ENCODE data around the gene OSBPL9. TPM values are rescaled to one million over a fixed set of nuclear protein-coding genes. Genes with fewer than 3 reads are reported as not detected.
A peak's percentile ranks its signal among the peaks of the same experiment; 100 is the strongest.

OSBPL9 gene
- total RNA-seq, 1 experiment from 2014 or later, result 75.0 TPM

- no peak for DNase-seq (ENCODE audit: low read depth)
- in situ Hi-C loops (cut with HindIII; ENCODE audit: low pct_unique_long_range_greater_than_20kb, low sequenced_read_pairs), result no loop called here
Observed at GRCh38 chr1:51738681-51739080, 121.8 kb downstream of the OSBPL9 start.

GRCh38 chr1:51740652-51741051 is 123.8 kb downstream of the OSBPL9 start:
- DNase-seq (ENCODE audit: low read depth), result no peak
- in situ Hi-C loops (cut with HindIII; ENCODE audit: low pct_unique_long_range_greater_than_20kb, low sequenced_read_pairs), result no loop called here

DNA sequence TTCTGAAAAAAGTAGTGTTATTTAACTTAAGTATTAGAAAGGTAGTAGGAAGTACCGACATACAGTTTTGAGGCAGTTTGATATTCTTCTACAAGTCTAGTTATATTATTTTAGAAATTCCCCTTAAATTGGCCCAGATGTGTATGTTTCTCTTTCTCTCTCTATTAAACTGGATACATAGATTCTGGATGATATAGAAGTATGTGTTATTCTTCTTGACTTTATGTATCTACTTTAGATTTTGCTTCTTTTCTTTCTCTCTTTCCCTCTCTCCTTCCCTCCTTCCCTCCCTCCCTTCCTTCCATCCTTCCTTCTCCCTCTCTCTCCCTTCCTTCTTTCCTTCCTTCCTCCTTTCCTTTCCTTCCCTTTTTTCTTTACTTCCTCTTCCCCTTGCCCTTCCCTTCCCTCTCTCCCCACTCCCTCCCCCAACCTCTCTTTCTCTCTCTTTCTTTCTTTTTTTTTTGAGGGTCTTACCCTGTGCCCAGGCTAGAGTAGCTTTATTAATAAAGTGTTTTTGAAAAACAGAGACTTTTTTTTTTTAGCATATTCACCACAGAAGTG is 124.3 kb downstream of the OSBPL9 start:
- in situ Hi-C loops (cut with HindIII; ENCODE audit: low pct_unique_long_range_greater_than_20kb, low sequenced_read_pairs), result no loop called here
- DNase-seq (ENCODE audit: low read depth), result no peak

GRCh38 chr1:51744506-51745303 is 127.8 kb downstream of the OSBPL9 start:
- DNase-seq (ENCODE audit: low read depth), result no peak
- in situ Hi-C loops (cut with HindIII; ENCODE audit: low pct_unique_long_range_greater_than_20kb, low sequenced_read_pairs), result no loop called here

DNA sequence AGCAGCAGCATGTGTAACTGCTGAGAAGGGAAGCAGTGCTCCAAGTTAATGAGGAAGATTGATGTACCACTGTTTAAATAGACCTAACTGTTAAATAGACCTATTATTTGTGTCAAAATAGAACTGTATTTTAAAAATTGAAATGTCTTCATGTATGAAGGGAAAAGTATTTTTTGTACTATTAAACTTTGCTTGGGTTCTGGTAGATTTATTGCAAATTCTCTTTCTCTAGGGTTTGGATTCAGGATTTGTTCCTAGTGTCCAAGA is 128.3 kb downstream of the OSBPL9 start:
- in situ Hi-C loops (cut with HindIII; ENCODE audit: low pct_unique_long_range_greater_than_20kb, low sequenced_read_pairs), result no loop called here
- DNase-seq (ENCODE audit: low read depth), result no peak

DNA sequence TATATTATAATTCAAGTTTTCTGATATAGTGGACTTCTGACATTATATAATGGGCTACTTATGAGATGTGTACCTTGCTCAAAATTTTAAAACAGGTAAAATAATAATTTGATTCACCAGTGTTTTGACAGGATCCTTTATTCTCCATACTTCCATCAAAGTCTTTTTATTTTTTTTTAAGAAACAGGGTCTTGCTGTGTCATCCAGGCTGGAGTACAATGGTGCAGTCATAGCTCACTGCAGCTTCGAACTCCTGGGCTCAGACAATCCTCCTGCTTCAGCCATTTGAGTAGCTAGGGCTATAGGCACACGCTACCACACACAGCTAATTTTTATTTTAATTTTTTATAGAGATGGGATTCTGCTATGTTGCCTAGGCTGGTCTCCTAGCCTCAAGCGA is 132.3 kb downstream of the OSBPL9 start:
- in situ Hi-C loops (cut with HindIII; ENCODE audit: low pct_unique_long_range_greater_than_20kb, low sequenced_read_pairs), result no loop called here
- no peak for DNase-seq (ENCODE audit: low read depth)

GRCh38 chr1:51750218-51750617 is 133.3 kb downstream of the OSBPL9 start:
- in situ Hi-C loops (cut with HindIII; ENCODE audit: low pct_unique_long_range_greater_than_20kb, low sequenced_read_pairs), result no loop called here
- no peak for DNase-seq (ENCODE audit: low read depth)

DNA sequence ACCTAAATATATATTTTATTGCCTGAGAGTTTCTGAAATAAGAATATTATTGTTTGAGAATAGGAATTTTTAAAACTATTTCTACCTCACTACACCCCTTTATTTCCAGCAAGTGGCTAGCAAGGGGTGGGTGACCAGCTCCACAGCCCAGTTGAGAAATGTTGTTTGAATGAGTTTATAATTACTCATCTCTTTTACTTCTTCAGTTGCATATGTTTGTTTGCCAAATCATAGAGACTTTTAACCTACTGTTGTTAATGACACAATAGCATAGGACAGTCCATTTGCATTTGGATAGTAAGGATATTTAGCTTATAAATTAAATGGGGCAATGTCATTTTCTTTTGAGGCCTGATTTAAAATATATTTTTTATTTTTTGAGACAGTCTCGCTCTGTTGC is 133.8 kb downstream of the OSBPL9 start:
- in situ Hi-C loops (cut with HindIII; ENCODE audit: low pct_unique_long_range_greater_than_20kb, low sequenced_read_pairs), result no loop called here
- no peak for DNase-seq (ENCODE audit: low read depth)

DNA sequence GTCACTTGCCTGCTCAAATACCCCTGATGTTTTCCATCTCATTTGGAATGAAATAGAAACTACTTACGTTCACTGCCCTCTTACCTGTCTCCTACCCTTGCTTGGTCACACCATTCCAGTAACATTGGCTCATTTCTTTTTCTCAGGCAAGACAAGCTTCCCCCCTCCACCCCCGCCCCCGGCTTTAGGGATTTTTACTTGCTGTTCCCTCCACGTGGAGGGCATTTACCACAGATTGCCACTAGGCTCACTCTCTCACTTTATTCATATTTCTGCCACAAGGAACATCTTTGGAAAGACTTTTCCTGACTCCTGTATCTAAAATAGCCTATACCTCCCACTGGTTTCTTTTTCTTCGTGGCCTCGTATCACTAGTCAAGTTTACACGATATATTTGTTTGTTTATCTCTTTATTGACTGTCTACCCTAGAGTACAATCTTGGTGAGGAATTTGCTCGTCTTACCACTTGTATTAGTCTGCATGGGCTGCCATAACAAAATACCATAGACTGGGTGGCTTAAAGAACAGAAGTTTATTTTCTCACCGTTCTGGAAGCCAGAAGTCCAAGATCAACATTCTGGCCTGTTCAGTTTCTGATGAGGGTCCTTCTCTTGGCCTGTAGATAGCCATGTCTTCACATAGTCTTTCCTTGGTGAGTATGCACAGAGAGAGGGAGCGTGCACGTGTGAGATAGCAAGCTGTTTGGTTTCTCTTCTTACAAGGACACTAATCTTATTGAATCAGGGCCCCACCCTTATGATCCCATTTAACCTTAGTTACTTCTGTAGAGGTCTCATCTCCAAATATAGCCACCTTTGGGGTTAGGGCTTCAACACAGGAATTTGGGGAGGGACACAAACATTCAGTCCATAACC is 135.4 kb downstream of the OSBPL9 start:
- DNase-seq (ENCODE audit: low read depth), result no peak
- in situ Hi-C loops (cut with HindIII; ENCODE audit: low pct_unique_long_range_greater_than_20kb, low sequenced_read_pairs), result no loop called here

- in situ Hi-C loops (cut with HindIII; ENCODE audit: low pct_unique_long_range_greater_than_20kb, low sequenced_read_pairs), result no loop called here
- DNase-seq (ENCODE audit: low read depth), result no peak
Observed at GRCh38 chr1:51753969-51754368, 137.1 kb downstream of the OSBPL9 start.

DNA sequence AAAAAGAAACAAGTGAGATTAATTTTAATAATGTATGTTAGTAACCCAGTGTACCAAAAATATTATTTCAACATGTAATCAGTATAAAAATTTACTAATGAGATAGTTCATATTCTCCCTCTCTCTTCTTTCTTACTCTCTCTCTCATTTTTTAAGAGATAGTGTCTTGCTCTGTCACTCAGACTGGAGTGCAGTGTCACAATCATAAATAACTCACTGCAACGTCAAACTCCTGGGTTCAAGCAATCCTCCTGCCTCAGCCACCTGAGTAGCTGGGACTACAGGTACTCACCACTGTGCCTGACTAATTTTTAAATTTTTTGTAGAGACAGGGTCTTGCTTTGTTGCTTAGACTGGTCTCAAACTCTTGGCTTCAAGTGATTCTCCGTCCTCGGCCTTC is 137.8 kb downstream of the OSBPL9 start:
- DNase-seq (ENCODE audit: low read depth), result no peak
- in situ Hi-C loops (cut with HindIII; ENCODE audit: low pct_unique_long_range_greater_than_20kb, low sequenced_read_pairs), result no loop called here

GRCh38 chr1:51755437-51755836 is 138.5 kb downstream of the OSBPL9 start:
- no peak for DNase-seq (ENCODE audit: low read depth)
- in situ Hi-C loops (cut with HindIII; ENCODE audit: low pct_unique_long_range_greater_than_20kb, low sequenced_read_pairs), result no loop called here

DNA sequence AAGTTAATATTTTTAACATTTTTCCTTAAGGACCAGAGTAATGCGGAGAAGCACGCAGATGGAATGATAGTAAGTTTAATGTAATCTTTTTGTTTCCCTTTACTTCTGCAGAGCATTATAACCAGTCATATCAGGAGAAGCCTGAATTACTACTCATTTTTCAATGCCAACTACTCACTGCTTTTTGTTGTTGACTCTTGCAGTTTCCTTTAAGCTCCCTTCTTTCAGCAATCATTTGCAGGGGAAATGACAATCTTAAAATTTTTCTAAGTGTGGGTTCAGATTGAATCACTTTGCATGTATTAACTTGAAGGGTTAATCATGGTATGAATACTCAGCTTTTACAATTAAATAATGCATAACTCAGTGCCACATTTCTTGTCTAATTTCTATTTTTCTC is 139.4 kb downstream of the OSBPL9 start:
- no peak for DNase-seq (ENCODE audit: low read depth)
- in situ Hi-C loops (cut with HindIII; ENCODE audit: low pct_unique_long_range_greater_than_20kb, low sequenced_read_pairs), result no loop called here

- no peak for DNase-seq (ENCODE audit: low read depth)
- in situ Hi-C loops (cut with HindIII; ENCODE audit: low pct_unique_long_range_greater_than_20kb, low sequenced_read_pairs), result no loop called here
Observed at GRCh38 chr1:51758310-51758709, 141.4 kb downstream of the OSBPL9 start.

DNA sequence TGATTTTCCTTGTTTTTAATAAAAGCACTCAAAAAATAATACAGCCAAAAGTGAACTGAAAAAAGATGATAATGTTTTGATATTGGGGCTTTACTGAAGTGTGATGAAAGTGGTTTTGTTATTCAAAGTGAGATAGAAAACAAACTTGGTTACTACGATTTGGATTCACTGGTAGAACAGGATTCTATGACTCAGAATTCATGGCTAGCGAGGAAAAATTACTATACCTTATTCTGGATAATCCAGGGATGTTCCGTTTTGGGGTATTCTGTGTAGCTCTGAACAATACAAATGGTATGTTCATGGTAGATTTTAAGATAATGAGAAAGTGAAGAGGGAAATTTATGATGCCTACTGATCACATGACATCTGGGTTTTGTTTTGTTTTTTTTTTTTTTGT is 144.0 kb downstream of the OSBPL9 start:
- DNase-seq (ENCODE audit: low read depth), result no peak
- in situ Hi-C loops (cut with HindIII; ENCODE audit: low pct_unique_long_range_greater_than_20kb, low sequenced_read_pairs), result no loop called here

DNA sequence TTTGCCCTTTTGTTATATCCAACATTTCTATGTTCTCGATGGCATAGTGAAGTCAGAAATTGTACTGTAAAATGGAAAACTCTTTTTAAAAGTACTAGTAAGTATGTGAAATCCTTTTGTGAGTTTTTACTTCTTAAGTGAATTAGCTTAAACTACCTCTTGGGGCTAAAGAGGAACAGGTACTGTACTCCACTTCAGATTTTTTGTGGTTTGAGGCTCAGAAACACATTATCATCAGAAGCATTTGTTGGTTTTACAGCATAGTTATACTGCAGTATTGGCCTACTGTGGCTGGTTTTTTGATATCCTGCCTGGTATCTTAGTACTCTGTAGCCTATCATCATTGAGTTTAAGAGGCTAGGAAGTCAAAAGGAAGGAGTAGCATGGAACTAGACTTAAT is 144.5 kb downstream of the OSBPL9 start:
- in situ Hi-C loops (cut with HindIII; ENCODE audit: low pct_unique_long_range_greater_than_20kb, low sequenced_read_pairs), result no loop called here
- DNase-seq (ENCODE audit: low read depth), result no peak

DNA sequence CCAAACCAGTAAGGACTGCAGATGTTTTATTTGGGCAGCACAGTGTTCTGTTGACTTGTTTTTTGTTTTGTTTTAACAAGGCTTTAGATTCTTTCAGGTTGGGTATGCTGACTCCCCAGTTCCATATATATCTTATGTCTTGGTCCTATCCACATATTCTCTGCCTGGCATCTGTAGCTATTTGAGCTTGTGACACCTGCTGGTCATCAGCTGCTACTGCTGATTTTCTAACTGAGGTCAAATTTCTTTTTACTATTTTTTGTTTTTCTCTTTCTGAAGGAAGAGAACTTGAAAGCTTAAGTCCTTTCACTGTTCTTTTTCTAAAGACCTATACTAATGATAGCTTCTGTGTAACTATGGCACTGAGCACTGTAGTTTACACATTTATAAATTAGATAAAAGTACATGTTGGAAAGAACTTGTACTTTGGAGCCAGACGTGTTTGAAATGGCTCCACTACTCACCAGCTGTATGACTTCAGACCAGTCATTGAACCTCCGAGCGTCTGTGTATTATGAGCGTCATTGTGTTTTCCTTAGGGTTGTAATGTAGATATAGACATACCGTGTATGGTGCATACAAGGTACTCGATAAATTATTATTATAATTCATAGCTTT is 152.2 kb downstream of the OSBPL9 start:
- DNase-seq (ENCODE audit: low read depth), result peak; percentile 60
- in situ Hi-C loops (cut with HindIII; ENCODE audit: low pct_unique_long_range_greater_than_20kb, low sequenced_read_pairs), result no loop called here

GRCh38 chr1:51776408-51776807 is 159.5 kb downstream of the OSBPL9 start:
- in situ Hi-C loops (cut with HindIII; ENCODE audit: low pct_unique_long_range_greater_than_20kb, low sequenced_read_pairs), result no loop called here
- no peak for DNase-seq (ENCODE audit: low read depth)

- no peak for DNase-seq (ENCODE audit: low read depth)
- in situ Hi-C loops (cut with HindIII; ENCODE audit: low pct_unique_long_range_greater_than_20kb, low sequenced_read_pairs), result no loop called here
Observed at GRCh38 chr1:51780927-51781326, 164.0 kb downstream of the OSBPL9 start.

Measured in Caki2 (cell line).